GM12878 (cell line): ENCODE measurements around the gene TRIM61. TPM values are rescaled to one million over a fixed set of nuclear protein-coding genes. Genes with fewer than 3 reads are reported as not detected.

Source experiments
- ATAC-seq: fragments of 200-7000 bp; cut with Tn5 transposase; 3 replicates; pipeline ENCODE4 v1.9.1; 2020; ENCODE audit warnings: mild to moderate bottlenecking, moderate library complexity
- BruUV-seq: library from RNA; stranded (reverse); fragments of 400-500 nt; replicated peaks from 2 replicates; lab custom pipeline; 2021; lab: Mats Ljungman, UMichigan
- CTCF ChIA-PET: fragments of 300-600 bp; sonication (Branson Sonifier 250); formaldehyde crosslinking; extraction: SDS; loops from one replicate; lab custom pipeline; 2021; ENCODE audit warnings: inconsistent platforms; lab: Yijun Ruan, JAX
- POLR2A ChIA-PET: fragments of 350-600 bp; formaldehyde crosslinking; extraction: SDS; loops from one replicate; lab custom pipeline; 2021; ENCODE audit warnings: inconsistent platforms; lab: Charles Lee
- RAD21 ChIA-PET: fragments of 300-600 bp; sonication (Branson Sonifier 250); formaldehyde crosslinking; loops from one replicate; lab custom pipeline; 2023; ENCODE audit warnings: antibody characterized with exemption; ENCODE audit not compliant: unreplicated experiment; lab: Charles Lee
- SMC1A ChIA-PET: fragments of 300-600 bp; sonication (Branson Sonifier 250); formaldehyde crosslinking; loops from one replicate; lab custom pipeline; 2023; ENCODE audit not compliant: unreplicated experiment, uncharacterized antibody; lab: Charles Lee
- DNase-seq: peaks from one replicate; pipeline ENCODE4 v3.0.0-alpha.2; 2011; ENCODE audit warnings: low read depth, low spot score
- FAIRE-seq: peaks from 3 replicates; lab custom pipeline; 2011; peaks lifted over from hg19 to GRCh38; lab: Jason Lieb, UNC
- H2AFZ ChIP-seq: 2 replicates; pipeline ENCODE4 v1.6.0; 2011; ENCODE audit warnings: low read depth, low read length, control low read depth; ENCODE audit not compliant: control insufficient read depth
- H3K27ac ChIP-seq: 2 replicates; pipeline ENCODE4 v1.5.1; 2011; ENCODE audit warnings: control low read depth; ENCODE audit not compliant: control insufficient read depth, insufficient read depth
- H3K27me3 ChIP-seq, 2 experiments: replicated peaks in 1 of 2; 2 replicates each; pipeline versions ENCODE4 v1.6.0 to v1.6.1; 2011; ENCODE audit warnings: low read length in 1 of 2; ENCODE audit not compliant: control insufficient read depth in 2 of 2, insufficient read depth in 2 of 2
- H3K36me3 ChIP-seq, 2 experiments: 2 replicates each; pipeline ENCODE4 v1.5.1; 2011; ENCODE audit warnings: low read length in 1 of 2; ENCODE audit not compliant: control insufficient read depth in 2 of 2, insufficient read depth in 2 of 2
- H3K4me1 ChIP-seq: 2 replicates; pipeline ENCODE4 v1.6.1; 2011; ENCODE audit warnings: mild to moderate bottlenecking, low read length, moderate library complexity, mixed read lengths; ENCODE audit not compliant: control insufficient read depth, insufficient read depth
- H3K4me2 ChIP-seq: 2 replicates; pipeline ENCODE4 v1.6.0; 2011; ENCODE audit warnings: control low read depth; ENCODE audit not compliant: control insufficient read depth, insufficient read depth
- H3K4me3 ChIP-seq: fragments of 200-600 bp; sonication (generic); 2 replicates; pipeline ENCODE4 v1.5.1; 2016
- H3K79me2 ChIP-seq: 2 replicates; pipeline ENCODE4 v1.6.0; 2011; ENCODE audit warnings: low read length; ENCODE audit not compliant: control insufficient read depth, insufficient read depth
- H3K9ac ChIP-seq: 2 replicates; pipeline ENCODE4 v1.8.0; 2011; ENCODE audit warnings: low read length, control low read depth, mixed read lengths; ENCODE audit not compliant: control insufficient read depth, insufficient read depth
- H3K9me3 ChIP-seq: replicated peaks from 3 replicates; pipeline ENCODE4 v1.5.1; 2011; ENCODE audit warnings: mild to moderate bottlenecking, low read length; ENCODE audit not compliant: control insufficient read depth, insufficient read depth
- H4K20me1 ChIP-seq: 2 replicates; pipeline ENCODE4 v1.6.0; 2011; ENCODE audit not compliant: control insufficient read depth, insufficient read depth
- MXI1 ChIP-seq: fragments of 150-350 bp; IDR thresholded peaks from 2 replicates; pipeline ENCODE4 v1.6.1; 2011; ENCODE audit warnings: low read depth, mild to moderate bottlenecking, inconsistent platforms, low read length, improper control_type of control experiment
- POLR2A ChIP-seq: IDR thresholded peaks from 2 replicates; pipeline ENCODE4 v1.6.1; 2011; ENCODE audit warnings: low read depth, mild to moderate bottlenecking, low read length
- SRF ChIP-seq, 2 experiments: IDR thresholded peaks; 2 replicates each; pipeline ENCODE4 v1.6.1; 2011; ENCODE audit warnings: low read depth in 2 of 2, low read length in 2 of 2, mild to moderate bottlenecking in 1 of 2, moderate library complexity in 1 of 2
- ZNF24 ChIP-seq: fragments of 450-650 bp; IDR thresholded peaks from 2 replicates; pipeline ENCODE4 v1.6.1; 2017; ENCODE audit warnings: antibody characterized with exemption, mild to moderate bottlenecking
- WGBS: methylation state at CpG from one replicate; pipeline ENCODE4 v1.1.6; 2016; ENCODE audit warnings: low lambda C conversion rate; ENCODE audit not compliant: insufficient replicate concordance, insufficient coverage; ENCODE audit errors: missing lambda C conversion rate; 5-methylcytosine and 5-hydroxymethylcytosine counted together
- in situ Hi-C: fragments of 300-500 bp; cut with MboI; formaldehyde crosslinking; loops from 9 replicates; pipeline ENCODE4 v1.14.3; 2018; ENCODE audit warnings: mixed read lengths
- intact Hi-C: fragments of 100-400 bp; cut with micrococcal nuclease; formaldehyde crosslinking; loops from one replicate; pipeline ENCODE4 v1.14.2; 2022; ENCODE audit not compliant: unreplicated experiment
- polyA plus RNA-seq, 11 experiments: library from polyadenylated mRNA; depleted of rRNA in 4 of 11; unstranded in 6 of 11; stranded (reverse) in 5 of 11; fragments of >200 nt; fragmentation: Nextera tagmentation in 4 of 11; fragmentation: Illumina TruSeq in 1 of 11; extraction: Ambion mirVana in 4 of 11; extraction: Trizol in 1 of 11; gene quantifications; 1 replicate in 1 of 11; 2 replicates in 10 of 11; pipeline versions ENCODE4 v1.2.1 to v1.2.3, GENCODE V29; 2011 to 2016; ENCODE audit warnings: inconsistent platforms in 2 of 11, missing spikeins in 2 of 11, low read depth in 1 of 11
- total RNA-seq, 4 experiments: library from RNA; depleted of rRNA in 3 of 4; stranded (reverse); fragments of >200 nt in 3 of 4; fragmentation: Illumina TruSeq in 1 of 4; extraction: Trizol in 1 of 4; gene quantifications; 2 replicates each; pipeline versions ENCODE4 v1.2.1 to v1.2.3, GENCODE V29; 2013 to 2021
- TF ChIP-seq, protein P1 (sequence below): fragments of 150-350 bp; IDR thresholded peaks from 2 replicates; pipeline ENCODE4 v1.6.1; 2014; ENCODE audit warnings: mild to moderate bottlenecking, low read depth, low read length
- TF ChIP-seq, protein P2 (sequence below): fragments of 450-650 bp; IDR thresholded peaks from 2 replicates; pipeline ENCODE4 v1.6.1; 2017; ENCODE audit warnings: borderline replicate concordance
- TF ChIP-seq, protein P3 (sequence below): fragments of 450-650 bp; IDR thresholded peaks from 2 replicates; pipeline ENCODE4 v1.6.1; 2017; ENCODE audit warnings: mild to moderate bottlenecking, moderate library complexity

Gene TRIM61
- total and polyA plus RNA-seq, 10 of the 15 experiments (the other 5 are each of a cell fraction or from before 2014, with no cell fraction given): 3.2 to 10.9 (median 5.7) TPM

DNA sequence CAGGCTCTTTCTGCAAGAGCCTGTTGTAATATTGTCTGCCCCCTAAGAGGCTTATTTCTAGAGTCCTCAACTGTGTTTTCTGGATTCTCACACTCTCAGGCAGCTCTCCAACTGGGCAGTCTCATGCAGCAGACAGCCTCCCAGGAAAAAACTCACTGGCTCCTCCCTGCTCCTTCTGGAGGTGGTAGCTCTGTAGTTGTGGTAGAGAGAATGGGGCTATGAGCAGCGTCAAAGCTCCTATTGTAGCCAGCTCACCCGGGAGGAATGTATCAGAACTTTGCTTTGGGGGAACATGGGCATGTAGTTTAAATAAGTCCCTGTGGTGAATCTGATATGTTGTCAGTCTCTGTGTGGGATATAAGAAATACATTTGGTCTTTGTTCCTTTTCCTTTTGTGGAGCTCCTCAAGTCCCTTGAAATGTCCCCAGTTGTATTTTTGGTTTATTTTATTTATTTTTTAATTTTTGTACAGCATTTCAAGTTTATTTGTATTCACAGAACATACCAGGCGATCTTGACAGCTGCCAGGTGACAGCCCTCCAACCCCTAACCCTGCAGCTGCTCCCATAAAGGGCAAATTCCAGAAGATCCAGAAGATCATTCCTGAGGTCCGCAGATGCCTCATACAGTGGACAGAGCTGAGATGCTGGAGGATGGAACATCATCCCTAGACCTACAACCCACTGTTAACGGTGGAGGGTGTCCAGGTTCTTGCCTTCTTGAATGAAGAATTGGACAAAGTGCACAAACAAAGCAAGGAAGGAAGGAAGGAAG lies 45.7 kb downstream of the TRIM61 start:
- H2AFZ ChIP-seq: no peak overlapping the region
- intact Hi-C loops (no loop called here), in situ Hi-C loops (loop anchor here (25.0 kb wide), 1 partner anchor 1769 kb away; the partner anchor contains the start of gene NAF1)
- ChIA-PET CTCF (interaction anchor here (1.0 to 1.8 kb wide), 3 partner anchors 17 to 163 kb away, joined by 3 to 6 read pairs (median 4); no protein-coding TSS in a partner anchor), RAD21 (no interaction called here), SMC1A (interaction anchor here (1.2 to 1.9 kb wide), 4 partner anchors 9 to 46 kb away, joined by 4 to 6 read pairs (median 4); no protein-coding TSS in a partner anchor), POLR2A (no interaction called here)
- no peak overlapping the region for H3K27ac ChIP-seq
- BruUV-seq: no TSS peak
- H3K27me3 ChIP-seq: no peaks in the 10 kb centered on the region
- ATAC-seq (no peak), FAIRE-seq (no peak), DNase-seq (no peak)
- no peaks in the 10 kb centered on the region for H3K36me3 ChIP-seq
- no peak overlapping the region for H3K4me3 ChIP-seq
- 49% methylated on average over 5 of the region's 5 CpGs for WGBS
- H3K9me3 ChIP-seq: no peaks in the 10 kb centered on the region; the same call in 1 of the 3 replicates
- no peaks in the 10 kb centered on the region for H4K20me1 ChIP-seq
- TF ChIP-seq POLR2A (no peak), MXI1 (no peak), ZNF24 (no peak), SRF (IDR thresholded peaks at IDR 0.05; ENCODE audit: low read depth in 2 of 2, low read length in 2 of 2) (no peak)
- TF ChIP-seq, protein P1, sequence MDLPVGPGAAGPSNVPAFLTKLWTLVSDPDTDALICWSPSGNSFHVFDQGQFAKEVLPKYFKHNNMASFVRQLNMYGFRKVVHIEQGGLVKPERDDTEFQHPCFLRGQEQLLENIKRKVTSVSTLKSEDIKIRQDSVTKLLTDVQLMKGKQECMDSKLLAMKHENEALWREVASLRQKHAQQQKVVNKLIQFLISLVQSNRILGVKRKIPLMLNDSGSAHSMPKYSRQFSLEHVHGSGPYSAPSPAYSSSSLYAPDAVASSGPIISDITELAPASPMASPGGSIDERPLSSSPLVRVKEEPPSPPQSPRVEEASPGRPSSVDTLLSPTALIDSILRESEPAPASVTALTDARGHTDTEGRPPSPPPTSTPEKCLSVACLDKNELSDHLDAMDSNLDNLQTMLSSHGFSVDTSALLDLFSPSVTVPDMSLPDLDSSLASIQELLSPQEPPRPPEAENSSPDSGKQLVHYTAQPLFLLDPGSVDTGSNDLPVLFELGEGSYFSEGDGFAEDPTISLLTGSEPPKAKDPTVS: no peak
- TF ChIP-seq, protein P2, sequence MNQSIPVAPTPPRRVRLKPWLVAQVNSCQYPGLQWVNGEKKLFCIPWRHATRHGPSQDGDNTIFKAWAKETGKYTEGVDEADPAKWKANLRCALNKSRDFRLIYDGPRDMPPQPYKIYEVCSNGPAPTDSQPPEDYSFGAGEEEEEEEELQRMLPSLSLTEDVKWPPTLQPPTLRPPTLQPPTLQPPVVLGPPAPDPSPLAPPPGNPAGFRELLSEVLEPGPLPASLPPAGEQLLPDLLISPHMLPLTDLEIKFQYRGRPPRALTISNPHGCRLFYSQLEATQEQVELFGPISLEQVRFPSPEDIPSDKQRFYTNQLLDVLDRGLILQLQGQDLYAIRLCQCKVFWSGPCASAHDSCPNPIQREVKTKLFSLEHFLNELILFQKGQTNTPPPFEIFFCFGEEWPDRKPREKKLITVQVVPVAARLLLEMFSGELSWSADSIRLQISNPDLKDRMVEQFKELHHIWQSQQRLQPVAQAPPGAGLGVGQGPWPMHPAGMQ: no peak
- TF ChIP-seq, protein P3, sequence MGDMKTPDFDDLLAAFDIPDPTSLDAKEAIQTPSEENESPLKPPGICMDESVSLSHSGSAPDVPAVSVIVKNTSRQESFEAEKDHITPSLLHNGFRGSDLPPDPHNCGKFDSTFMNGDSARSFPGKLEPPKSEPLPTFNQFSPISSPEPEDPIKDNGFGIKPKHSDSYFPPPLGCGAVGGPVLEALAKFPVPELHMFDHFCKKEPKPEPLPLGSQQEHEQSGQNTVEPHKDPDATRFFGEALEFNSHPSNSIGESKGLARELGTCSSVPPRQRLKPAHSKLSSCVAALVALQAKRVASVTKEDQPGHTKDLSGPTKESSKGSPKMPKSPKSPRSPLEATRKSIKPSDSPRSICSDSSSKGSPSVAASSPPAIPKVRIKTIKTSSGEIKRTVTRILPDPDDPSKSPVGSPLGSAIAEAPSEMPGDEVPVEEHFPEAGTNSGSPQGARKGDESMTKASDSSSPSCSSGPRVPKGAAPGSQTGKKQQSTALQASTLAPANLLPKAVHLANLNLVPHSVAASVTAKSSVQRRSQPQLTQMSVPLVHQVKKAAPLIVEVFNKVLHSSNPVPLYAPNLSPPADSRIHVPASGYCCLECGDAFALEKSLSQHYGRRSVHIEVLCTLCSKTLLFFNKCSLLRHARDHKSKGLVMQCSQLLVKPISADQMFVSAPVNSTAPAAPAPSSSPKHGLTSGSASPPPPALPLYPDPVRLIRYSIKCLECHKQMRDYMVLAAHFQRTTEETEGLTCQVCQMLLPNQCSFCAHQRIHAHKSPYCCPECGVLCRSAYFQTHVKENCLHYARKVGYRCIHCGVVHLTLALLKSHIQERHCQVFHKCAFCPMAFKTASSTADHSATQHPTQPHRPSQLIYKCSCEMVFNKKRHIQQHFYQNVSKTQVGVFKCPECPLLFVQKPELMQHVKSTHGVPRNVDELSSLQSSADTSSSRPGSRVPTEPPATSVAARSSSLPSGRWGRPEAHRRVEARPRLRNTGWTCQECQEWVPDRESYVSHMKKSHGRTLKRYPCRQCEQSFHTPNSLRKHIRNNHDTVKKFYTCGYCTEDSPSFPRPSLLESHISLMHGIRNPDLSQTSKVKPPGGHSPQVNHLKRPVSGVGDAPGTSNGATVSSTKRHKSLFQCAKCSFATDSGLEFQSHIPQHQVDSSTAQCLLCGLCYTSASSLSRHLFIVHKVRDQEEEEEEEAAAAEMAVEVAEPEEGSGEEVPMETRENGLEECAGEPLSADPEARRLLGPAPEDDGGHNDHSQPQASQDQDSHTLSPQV: no peak
- H3K9ac ChIP-seq: no peak overlapping the region
- no peaks in the 10 kb centered on the region for H3K79me2 ChIP-seq
- H3K4me2 ChIP-seq: no peak overlapping the region
- H3K4me1 ChIP-seq: peaks cover 12% of the 10 kb centered on the region
